HG03565 (cell line): ENCODE data around the gene DTNBP1.

Source experiments
- ATAC-seq: cut with Tn5 transposase; IDR thresholded peaks from one replicate; pipeline ENCODE4 v1.9.1; 2021; ENCODE audit warnings: mild to moderate bottlenecking, moderate library complexity; ENCODE audit not compliant: unreplicated experiment

The DTNBP1 gene

GRCh38 chr6:15489261-15489962, 173.4 kb downstream of the DTNBP1 start:
- no peak for ATAC-seq

GRCh38 chr6:15487262-15487661, 175.6 kb downstream of the DTNBP1 start:
- ATAC-seq = no peak

- no peak for ATAC-seq
These were observed 176.9 kb downstream of the DTNBP1 start for GRCh38 chr6:15485936-15486335.

GRCh38 chr6:15484821-15485220, 178.0 kb downstream of the DTNBP1 start:
- ATAC-seq = no peak

- ATAC-seq = no peak
These were observed 178.7 kb downstream of the DTNBP1 start for GRCh38 chr6:15484140-15484539.

- ATAC-seq = no peak
These were observed 179.8 kb downstream of the DTNBP1 start for GRCh38 chr6:15483060-15483459.

- no peak for ATAC-seq
These were observed 181.2 kb downstream of the DTNBP1 start for GRCh38 chr6:15481390-15482291.

- ATAC-seq = no peak
These were observed 182.3 kb downstream of the DTNBP1 start for GRCh38 chr6:15480525-15480924.

- ATAC-seq = no peak
These were observed 183.1 kb downstream of the DTNBP1 start for GRCh38 chr6:15479761-15480160.

GRCh38 chr6:15477746-15478145, 185.1 kb downstream of the DTNBP1 start:
- no peak for ATAC-seq

- no peak for ATAC-seq
These were observed 186.0 kb downstream of the DTNBP1 start for GRCh38 chr6:15476631-15477380.

GRCh38 chr6:15475872-15476271, 187.0 kb downstream of the DTNBP1 start:
- no peak for ATAC-seq

GRCh38 chr6:15475261-15475660, 187.6 kb downstream of the DTNBP1 start:
- ATAC-seq = no peak

GRCh38 chr6:15474196-15474595, 188.6 kb downstream of the DTNBP1 start:
- no peak for ATAC-seq

GRCh38 chr6:15473741-15474161, 189.1 kb downstream of the DTNBP1 start:
- ATAC-seq = no peak

- no peak for ATAC-seq
These were observed 189.7 kb downstream of the DTNBP1 start for GRCh38 chr6:15473174-15473573.
